GDM1 (cell line): Measurements from ENCODE around the gene CERS6.

Experiments
- DNase-seq: peaks from one replicate; lab custom pipeline; 2025; lab: John Stamatoyannopoulos, UW

CERS6 gene

GRCh38 chr2:168530982-168531622 lies 75.0 kb downstream of the CERS6 start:
- DNase-seq: no peak

DNA sequence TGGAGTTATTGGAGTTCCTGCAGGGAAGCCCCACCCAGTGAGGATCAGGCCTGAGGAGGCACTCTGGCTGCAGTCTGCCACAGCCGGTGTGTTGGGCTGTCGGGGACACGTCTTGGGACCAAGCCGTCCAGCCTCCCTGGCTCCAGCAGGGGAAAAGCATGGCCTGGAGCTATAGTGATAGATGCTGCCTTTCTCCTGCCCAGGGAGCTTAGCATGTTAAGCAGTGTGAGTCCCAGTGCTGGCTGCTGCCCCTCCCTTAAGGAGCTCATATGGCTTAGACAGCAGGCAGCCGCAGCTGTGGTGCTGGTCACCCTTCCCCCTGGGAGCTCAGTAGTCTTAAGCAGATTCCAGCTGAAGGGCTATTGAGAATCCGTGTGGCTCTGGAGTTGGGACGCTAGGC lies 78.9 kb downstream of the CERS6 start:
- no peak for DNase-seq

- DNase-seq: no peak
Observed at GRCh38 chr2:168536925-168537466, 80.9 kb downstream of the CERS6 start.

DNA sequence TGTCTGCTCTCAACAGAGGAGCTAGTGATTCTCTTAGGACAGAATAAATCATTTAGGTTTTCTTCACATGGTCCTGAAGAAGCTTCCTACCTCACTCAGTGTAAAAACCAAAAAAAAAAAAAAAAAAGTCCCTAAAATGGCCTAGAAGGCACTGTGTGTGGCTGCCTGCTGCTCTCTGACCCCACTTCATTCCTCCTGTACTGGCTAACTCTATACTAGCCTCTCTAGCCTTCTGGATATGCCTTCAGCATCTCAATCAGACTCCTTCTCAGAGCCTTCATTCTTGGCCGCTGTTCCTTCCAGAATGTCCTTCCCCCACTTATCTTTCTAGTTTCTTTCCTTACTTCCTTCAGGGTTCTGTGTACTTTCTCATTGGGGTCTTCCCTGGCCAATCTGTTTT lies 82.1 kb downstream of the CERS6 start:
- no peak for DNase-seq

- DNase-seq: no peak
Observed at GRCh38 chr2:168538534-168538933, 82.5 kb downstream of the CERS6 start.

DNA sequence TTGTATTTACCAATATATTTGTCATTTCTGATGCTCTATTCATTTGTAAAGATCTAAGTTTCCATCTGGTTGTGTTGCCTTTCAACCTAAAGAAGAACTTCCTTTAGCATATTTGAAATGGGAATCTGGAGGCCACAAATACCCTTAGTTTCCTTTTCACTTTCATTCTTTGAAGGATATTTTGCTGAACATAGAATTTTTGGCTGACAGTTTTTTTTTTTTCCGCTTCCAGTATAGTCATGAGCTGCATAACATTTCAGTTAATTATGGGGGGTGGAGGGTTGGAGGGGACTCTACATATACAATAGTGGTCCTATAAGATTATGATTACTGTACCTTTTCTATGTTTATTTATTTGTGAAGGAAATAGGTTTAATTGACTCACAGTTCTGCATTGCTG lies 83.9 kb downstream of the CERS6 start:
- no peak for DNase-seq

DNA sequence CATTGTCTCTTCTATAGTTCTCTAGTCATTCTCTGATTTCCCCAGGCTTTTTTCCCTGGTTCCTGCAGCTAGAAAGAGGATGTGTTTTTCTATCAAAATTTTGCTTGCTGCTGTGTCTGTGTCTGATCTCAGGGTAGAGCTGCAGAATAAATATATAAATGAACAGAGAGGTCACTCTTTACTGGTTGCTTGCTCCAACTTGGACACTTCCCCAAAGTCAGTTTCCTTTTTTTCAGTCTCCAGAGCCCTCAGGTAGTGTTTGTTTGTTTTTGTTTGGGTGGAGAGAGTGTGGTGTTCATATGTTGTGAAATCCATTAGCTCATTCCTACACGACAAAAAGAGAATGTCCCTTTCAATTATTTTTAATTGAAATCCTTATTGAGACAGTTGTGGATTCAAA lies 85.8 kb downstream of the CERS6 start:
- DNase-seq: no peak

DNA sequence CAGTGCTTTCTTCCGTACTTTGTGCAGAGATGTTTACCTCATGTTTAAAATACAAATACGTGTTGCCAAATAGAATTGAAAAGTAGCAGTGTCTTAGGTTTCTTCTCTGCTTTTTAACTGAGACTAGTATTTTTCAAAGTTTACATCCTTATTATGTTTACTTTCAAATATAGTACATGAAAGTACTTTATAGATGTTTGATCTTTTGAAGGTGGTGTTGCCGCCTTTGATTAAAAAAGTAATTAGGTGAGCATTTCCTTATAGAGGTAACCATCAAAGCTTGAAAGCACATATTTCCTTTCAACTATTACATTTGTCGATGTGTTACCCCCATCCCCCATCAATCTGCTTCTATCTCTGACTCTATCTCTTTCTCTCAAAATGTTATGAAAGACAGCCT lies 87.0 kb downstream of the CERS6 start:
- DNase-seq: no peak

GRCh38 chr2:168543935-168544334 lies 87.9 kb downstream of the CERS6 start:
- no peak for DNase-seq

DNA sequence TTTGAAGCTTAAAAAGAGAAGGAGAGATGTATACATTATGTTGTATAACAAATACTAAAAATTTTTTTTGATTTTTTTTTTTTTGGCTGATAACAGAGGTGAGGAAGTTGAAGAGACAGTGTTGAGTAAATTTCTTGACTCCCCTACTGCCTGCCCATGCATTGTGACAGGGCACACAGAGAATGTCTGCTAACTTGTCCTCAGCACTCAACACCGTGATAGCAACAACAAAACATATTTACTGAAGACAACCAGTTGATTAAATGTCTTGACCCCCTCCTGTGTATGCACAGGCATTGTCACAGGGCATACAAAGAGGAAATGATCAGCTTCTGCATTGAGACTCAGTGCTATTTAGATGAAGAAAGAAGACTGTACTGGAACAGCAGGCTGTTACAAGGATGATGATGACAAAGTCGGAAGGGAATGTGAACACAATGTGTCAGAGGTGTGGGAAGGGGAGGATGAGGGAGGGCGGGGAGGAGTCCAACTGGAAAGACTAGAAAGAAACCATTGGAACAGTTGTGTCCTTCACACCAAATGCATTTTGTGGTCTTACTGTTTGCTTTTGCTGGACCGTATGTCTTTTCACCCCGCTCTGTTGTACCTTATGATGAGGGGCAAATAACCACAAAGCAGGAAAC lies 89.5 kb downstream of the CERS6 start:
- no peak for DNase-seq

GRCh38 chr2:168550670-168551069 lies 94.6 kb downstream of the CERS6 start:
- DNase-seq: peak; percentile 32

- DNase-seq: no peak
Observed at GRCh38 chr2:168552450-168552856, 96.4 kb downstream of the CERS6 start.

GRCh38 chr2:168555283-168555682 lies 99.2 kb downstream of the CERS6 start:
- DNase-seq: no peak

DNA sequence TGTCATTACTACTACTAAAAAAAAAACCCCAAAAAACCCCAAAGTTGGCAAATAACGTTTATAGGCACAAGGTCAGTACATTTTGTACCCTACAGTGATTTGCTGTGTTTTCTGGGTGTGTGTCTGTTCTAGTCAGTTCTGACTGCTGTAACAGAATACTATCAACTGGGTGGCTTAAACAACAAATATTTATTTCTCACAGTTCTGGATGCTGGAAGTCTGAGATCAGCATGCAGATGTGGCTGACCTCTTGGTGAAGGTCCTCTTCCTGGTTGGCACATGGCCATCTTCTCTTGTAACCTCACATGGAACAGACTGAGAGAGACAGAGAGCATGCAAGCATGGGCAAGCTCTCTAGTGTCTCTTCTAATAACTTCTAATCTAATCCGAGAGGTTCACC lies 103.1 kb downstream of the CERS6 start:
- DNase-seq: no peak

- no peak for DNase-seq
Observed at GRCh38 chr2:168560817-168561499, 104.9 kb downstream of the CERS6 start.

- no peak for DNase-seq
Observed at GRCh38 chr2:168561991-168562390, 105.9 kb downstream of the CERS6 start.

DNA sequence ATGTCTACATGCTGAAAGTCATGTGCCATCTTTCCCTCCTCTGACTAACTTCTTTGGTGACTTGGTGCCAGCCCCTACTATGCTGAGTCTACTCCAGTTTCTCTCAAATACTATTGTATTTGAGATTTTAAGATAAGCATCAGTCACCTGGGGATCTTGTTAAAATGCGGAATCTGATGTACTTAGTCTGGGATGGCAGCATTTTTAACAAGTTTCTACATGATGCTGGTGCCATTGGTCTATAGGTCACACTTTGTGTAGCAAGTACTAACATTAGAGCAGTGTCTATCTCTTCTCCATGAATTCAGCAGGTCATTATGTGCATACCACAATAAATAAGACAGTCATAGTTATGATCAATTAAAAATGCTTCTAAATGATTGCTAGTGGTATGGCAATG lies 106.9 kb downstream of the CERS6 start:
- no peak for DNase-seq

DNA sequence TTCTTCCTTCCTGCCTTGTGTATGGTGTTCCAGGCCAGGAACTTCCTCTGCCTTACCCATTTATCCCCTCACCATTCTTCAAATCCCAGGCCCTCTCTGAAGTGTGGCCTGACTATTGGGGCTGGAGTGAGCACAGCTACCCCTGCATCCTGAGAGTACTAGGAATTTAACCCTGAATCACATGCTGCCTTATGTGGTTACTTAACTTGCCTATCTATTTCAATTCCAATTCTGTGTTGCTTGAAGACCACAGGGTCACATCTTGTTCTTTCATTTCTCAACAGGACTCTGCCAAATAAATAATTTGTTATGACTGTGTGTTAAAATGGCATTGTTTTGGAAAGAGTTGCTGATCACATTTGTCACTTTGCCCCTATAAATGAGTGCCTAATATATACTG lies 108.6 kb downstream of the CERS6 start:
- DNase-seq: no peak

- no peak for DNase-seq
Observed at GRCh38 chr2:168565112-168565511, 109.0 kb downstream of the CERS6 start.

DNA sequence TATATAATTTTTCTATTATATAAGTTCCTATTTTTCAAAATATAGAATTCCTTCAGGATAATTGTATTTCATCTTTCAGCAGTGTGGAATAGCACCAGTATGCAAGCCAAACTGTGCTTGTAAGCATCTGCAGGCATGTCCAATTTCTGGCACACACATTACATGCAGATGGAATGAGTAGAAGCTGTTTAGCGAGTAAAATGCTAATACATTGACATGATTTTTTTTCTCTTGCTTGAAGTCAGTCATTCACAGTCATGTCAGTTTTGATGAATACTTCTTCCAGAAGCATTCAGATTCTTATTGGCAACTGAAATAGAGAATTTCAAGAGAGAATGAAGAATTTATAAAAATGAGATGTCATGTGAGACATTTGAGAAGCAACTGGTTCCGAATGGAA lies 109.4 kb downstream of the CERS6 start:
- no peak for DNase-seq

DNA sequence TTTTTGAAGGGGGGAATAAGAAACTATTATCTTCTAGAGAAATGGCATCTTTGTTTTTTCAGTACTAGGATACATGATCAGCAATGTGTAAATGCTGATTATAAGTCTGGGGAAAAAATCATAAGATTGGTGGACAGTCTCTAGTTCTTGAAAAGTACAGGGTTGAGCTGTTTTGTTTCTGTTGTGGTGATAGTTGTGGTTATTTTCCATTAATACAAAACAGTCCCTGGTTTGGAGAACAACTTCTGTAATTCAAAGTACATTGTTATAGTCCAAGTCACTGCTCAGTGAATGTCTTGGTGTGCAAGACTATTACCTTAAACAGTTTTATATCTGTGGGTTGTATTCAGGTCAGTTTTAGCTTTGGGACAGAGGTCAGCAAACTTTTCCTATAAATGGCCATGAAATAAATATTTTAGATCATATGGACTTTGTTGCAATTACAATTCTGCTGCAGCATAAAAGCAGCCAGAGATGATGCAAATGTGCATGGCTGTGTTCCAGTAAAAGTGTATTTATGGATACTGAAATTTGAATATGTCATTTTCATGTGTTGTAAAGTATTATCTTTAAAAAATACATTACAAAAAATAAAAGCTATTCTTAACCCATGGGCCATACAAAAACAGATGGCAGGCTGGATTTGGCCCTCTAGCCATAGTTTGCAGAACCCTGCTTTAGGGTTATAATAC lies 111.0 kb downstream of the CERS6 start:
- DNase-seq: no peak

DNA sequence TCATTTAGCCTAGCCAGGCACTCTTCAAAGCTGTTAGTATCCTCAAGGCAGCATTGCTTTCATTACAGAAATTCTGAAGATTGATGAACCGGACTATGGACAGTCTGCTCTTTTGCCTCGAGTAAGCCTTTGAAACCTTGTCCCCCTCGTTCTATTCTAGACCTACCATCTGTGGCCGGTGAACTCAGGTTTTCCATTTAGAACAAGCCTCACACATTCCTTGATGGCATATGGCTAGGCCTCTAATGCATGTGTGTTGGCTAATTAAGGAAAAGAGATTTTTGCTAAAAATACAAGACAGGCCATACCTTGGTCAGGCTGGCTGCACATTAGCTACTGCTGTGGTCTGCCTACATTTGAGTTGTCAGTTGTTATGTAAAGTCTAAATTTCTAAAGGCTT lies 111.8 kb downstream of the CERS6 start:
- DNase-seq: no peak
